RWPE1 (cell line): ENCODE results near the gene PLEKHH3.
"Not testable (repeated sequence)": the region's sequence is repeated elsewhere in the genome, so short reads cannot be mapped to it uniquely, and the experiment has no call there.

Experiments used
- CTCF ChIA-PET: fragments of 350-600 bp; sonication (Branson Sonifier 250); formaldehyde crosslinking; extraction: SDS; loops from one replicate; lab custom pipeline; 2021; lab: Yijun Ruan, JAX
- POLR2A ChIA-PET: fragments of 400-600 bp; formaldehyde crosslinking; extraction: SDS; loops from one replicate; lab custom pipeline; 2020; ENCODE audit warnings: antibody characterized with exemption; ENCODE audit not compliant: low non-redundant PET; lab: Yijun Ruan, JAX
- DNase-seq: peaks from one replicate; pipeline ENCODE4 v3.0.0; 2012; ENCODE audit warnings: low spot score
- H3K27ac ChIP-seq: fragments of 450-650 bp; 2 replicates; pipeline ENCODE4 v1.5.1; 2017
- TF ChIP-seq, protein P1 (sequence below): fragments of 450-650 bp; conservative IDR thresholded peaks from 2 replicates; pipeline ENCODE4 v1.5.1; 2017; ENCODE audit warnings: low read depth, mild to moderate bottlenecking

The PLEKHH3 gene

DNA sequence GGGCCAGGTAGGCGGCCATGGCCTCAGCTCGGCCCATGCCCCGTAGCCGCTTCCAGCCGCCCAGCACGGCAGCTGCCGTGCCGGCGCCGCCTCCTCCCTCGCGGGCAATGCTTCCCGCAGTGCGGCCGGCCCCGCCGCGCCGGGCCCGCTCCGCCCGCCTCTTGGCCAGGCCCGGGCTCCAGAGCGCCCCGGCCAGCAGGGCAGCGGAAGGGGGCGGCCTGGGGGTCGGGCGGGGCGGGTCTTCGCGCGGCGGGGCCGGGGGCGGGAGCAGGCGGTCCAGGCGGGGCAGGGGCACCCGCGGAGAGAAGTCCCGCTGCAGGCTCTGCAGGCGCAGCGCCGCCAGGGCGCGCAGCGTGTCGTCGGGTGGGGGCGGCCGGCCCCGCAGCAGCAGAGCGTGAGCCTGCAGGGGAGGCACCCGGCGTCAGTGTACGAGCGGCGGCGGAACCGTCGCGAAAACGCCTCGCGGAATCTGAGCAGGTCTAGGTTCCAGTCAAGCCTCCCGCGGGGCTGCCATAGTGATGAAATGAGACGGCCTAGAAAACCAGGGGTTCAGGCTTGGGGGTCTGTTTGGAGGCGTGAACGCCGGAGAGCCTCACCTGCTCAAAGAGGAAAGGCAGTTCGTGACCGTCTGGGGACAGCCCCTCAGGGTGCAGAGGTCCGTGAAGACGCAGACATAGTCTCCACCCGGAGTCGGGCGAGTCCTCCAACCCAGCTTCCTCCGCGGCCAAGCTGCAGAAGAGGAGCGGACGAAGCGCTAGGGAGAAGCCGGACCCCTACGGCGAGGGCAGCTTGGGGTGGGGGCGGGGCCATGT lies 6.6 kb downstream of the PLEKHH3 start:
- H3K27ac ChIP-seq, result peak overlapping the region; percentile 99
- TF ChIP-seq, protein P1, sequence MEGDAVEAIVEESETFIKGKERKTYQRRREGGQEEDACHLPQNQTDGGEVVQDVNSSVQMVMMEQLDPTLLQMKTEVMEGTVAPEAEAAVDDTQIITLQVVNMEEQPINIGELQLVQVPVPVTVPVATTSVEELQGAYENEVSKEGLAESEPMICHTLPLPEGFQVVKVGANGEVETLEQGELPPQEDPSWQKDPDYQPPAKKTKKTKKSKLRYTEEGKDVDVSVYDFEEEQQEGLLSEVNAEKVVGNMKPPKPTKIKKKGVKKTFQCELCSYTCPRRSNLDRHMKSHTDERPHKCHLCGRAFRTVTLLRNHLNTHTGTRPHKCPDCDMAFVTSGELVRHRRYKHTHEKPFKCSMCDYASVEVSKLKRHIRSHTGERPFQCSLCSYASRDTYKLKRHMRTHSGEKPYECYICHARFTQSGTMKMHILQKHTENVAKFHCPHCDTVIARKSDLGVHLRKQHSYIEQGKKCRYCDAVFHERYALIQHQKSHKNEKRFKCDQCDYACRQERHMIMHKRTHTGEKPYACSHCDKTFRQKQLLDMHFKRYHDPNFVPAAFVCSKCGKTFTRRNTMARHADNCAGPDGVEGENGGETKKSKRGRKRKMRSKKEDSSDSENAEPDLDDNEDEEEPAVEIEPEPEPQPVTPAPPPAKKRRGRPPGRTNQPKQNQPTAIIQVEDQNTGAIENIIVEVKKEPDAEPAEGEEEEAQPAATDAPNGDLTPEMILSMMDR, result no peak
- ChIA-PET CTCF (no interaction called here), POLR2A (interaction anchor here (0.6 kb wide), 1 partner anchor 624 kb away, joined by 3 read pairs; no protein-coding TSS in a partner anchor)
- no peak for DNase-seq

DNA sequence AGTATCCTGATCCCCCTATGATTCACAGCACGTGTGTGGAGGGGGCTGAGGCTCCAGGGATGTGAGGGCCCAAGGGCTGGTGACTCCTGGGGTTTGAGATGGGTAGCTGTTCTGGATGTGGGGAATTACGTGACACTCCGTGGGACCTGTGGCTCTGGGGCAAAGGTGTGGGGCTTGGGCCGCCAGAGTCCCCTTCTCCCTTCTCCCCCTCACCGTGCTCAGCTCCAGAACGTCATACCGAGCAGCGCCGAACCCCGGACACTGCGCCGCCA lies 7.2 kb downstream of the PLEKHH3 start:
- TF ChIP-seq, protein P1, result no peak
- DNase-seq, result no peak
- POLR2A ChIA-PET, result no interaction called here
- CTCF ChIA-PET, result no interaction called here
- H3K27ac ChIP-seq, result peak overlapping the region; percentile 99

DNA sequence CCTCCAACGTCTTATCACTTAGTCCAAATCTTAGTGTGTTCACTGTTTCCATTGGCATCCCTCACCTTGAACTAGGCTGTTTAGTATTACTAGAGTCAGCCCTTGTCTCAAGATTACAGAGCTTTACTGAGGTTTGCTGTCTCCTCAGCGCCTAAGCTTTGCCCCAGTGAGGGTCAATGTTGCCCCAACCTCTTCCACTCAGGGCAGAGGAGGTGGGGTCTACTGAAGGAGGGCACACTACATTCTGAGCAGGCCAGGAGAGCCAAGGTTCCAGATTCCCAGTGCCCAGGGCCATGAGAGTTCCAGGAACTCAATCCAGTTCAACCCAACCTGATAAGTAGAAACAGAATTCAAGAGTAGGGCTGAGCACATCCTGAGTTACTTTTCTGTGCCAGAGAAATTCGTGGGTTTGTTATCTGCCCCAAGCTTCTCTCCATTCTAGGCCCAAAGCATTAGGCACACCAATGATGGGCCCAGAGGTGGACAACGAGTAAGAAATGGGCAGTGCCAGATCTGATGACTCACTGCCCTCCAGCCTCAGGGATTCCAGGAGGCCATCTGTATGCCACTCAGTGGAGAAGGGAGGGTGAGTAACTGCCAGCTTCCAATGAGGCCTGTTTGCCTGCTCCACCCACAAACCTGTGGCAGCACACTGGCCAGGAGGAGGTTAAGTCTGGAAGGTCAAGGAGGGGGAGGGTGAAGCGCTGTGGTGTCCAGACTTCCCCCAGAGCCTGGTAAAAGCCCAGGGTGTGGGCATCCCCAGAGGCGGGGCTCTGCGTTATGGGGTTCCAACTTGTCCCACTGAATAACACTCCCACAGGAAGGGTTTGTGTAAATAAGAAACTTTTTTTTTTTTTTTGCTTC lies 9.5 kb downstream of the PLEKHH3 start:
- CTCF ChIA-PET, result interaction anchor here (0.6 to 1.3 kb wide), 2 partner anchors 12 to 89 kb away, joined by 5 read pairs; no protein-coding TSS in a partner anchor

DNA sequence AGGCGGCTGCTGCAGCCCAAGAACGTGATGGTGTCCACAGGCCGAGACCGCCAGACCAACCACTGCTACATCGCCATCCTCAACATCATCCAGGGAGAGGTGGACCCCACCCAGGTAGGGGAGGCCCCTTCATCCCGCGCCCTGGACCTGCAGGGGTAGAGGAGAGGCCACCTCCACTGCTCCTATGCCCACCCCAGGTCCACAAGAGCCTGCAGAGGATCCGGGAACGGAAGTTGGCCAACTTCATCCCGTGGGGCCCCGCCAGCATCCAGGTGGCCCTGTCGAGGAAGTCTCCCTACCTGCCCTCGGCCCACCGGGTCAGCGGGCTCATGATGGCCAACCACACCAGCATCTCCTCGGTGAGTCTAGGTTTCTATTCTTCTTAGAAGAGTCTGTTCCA lies 10.7 kb downstream of the PLEKHH3 start:
- DNase-seq, POLR2A ChIA-PET: not testable (repeated sequence)
- H3K27ac ChIP-seq, result peak overlapping the region; percentile 99
- CTCF ChIA-PET, result interaction anchor here (1.3 kb wide), 1 partner anchor 88 kb away, joined by 5 read pairs; no protein-coding TSS in a partner anchor

More for the DNA sequence above, 9.5 kb downstream of the PLEKHH3 start:
- DNase-seq, result peak; percentile 94
- TF ChIP-seq, protein P1, result no peak
- peak overlapping the region; percentile 99 for H3K27ac ChIP-seq
- POLR2A ChIA-PET, result interaction anchor here (0.6 to 0.9 kb wide), 4 partner anchors 10 to 515 kb away, joined by 3 to 5 read pairs (median 3); partner anchors contain the start of genes PLEKHH3, RETREG3 and TUBG1

DNA sequence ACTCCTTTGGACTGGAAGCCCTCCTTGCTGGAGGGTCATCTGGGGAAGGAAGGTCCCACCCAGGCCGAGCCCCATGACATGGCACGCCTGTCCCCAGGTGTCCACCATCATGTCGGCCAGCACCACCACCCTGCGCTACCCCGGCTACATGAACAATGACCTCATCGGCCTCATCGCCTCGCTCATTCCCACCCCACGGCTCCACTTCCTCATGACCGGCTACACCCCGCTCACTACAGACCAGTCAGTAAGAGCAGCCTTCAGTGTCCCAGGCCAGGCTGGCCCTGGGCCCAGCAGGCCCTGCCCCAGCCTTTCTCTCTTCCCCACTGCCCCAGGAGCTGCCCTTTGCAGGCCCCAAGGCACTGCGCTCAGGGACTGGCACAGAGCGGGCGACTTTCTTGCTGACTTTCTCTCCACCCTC lies 11.2 kb downstream of the PLEKHH3 start:
- peak overlapping the region; percentile 99 for H3K27ac ChIP-seq
- DNase-seq, result no peak
- TF ChIP-seq, protein P1, result no peak
- ChIA-PET CTCF (no interaction called here), POLR2A (no interaction called here)

DNA sequence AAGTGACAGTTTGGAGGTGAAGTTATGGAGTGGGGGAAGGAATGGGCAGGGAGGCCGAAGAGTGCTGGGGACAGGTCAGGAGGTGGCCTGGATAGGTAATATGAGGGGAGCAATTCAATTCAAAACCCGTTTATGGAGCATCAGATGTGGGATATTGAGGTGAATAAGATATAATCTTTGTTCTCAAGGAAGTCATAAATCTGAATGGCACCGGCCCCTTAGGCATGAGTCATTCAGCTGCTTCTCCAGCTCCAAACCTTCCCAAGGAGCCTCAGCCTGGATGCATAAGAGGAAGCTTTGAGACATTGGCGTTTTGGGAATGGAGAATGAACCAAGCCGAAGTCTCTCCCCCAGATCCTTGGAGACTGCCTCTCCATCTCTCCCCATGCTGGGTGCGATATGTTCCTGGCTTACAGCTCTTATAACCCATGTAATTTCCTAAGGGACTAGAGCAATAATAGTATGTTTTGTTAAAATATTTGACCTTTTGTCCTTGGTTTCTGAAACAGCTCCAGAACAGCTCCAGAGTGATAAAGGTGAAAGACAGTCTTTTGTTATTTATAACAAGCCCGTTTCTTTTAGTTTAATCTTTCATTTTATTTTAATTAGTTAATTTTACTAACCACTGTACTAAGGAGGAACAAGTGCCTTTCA lies 16.0 kb downstream of the PLEKHH3 start:
- TF ChIP-seq, protein P1, result no peak
- peak; percentile 83 for DNase-seq
- ChIA-PET CTCF (interaction anchor here (1.2 to 1.6 kb wide), 2 partner anchors 12 to 42 kb away, joined by 3 to 13 read pairs; no protein-coding TSS in a partner anchor), POLR2A (no interaction called here)
- peak overlapping the region; percentile 91 for H3K27ac ChIP-seq

DNA sequence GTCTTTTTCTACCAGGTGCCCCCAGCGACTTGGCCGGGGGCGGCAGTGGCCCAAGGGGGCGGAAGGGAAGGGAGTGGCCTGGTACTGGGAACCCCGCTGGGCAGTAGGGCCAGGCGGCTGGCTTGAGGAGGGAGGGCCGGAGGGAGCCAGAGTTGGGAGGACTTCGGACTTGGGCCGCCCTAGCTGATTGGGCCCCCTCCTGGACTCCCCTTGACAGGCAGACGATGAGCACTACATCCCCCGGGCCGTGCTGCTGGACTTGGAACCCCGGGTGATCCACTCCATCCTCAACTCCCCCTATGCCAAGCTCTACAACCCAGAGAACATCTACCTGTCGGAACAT lies 16.9 kb downstream of the PLEKHH3 start:
- H3K27ac ChIP-seq, result peak overlapping the region; percentile 91
- CTCF ChIA-PET, result not testable (repeated sequence)
- POLR2A ChIA-PET, result interaction anchor here (0.6 to 1.2 kb wide), 2 partner anchors 12 to 18 kb away, joined by 4 to 6 read pairs; no protein-coding TSS in a partner anchor

More for the DNA sequence above, 16.9 kb downstream of the PLEKHH3 start:
- DNase-seq, result not testable (repeated sequence)
